Liver (tissue), 9 donors: ENCODE measurements around the gene PANK2. TPM values are rescaled to one million over a fixed set of nuclear protein-coding genes. Genes with fewer than 3 reads are reported as not detected.

Experiments
- DNase-seq: peaks from one replicate; pipeline ENCODE4 v3.0.0-alpha.2; 2017; ENCODE audit warnings: low spot score
- H3K27ac ChIP-seq, 2 donors: one replicate each; pipeline ENCODE4 v1.7.0; 2013; ENCODE audit warnings: inconsistent platforms in 2 of 2, low read length in 2 of 2, control low read depth in 1 of 2, low read depth in 1 of 2, mild to moderate bottlenecking in 1 of 2
- H3K27me3 ChIP-seq, 4 donors: one replicate each; pipeline versions ENCODE4 v1.6.1 to v1.7.0; 2013; ENCODE audit warnings: low read length in 3 of 4, inconsistent platforms in 1 of 4, mild to moderate bottlenecking in 1 of 4, moderate library complexity in 1 of 4; ENCODE audit not compliant: control insufficient read depth in 4 of 4, insufficient read depth in 4 of 4
- H3K36me3 ChIP-seq, 4 donors: one replicate each; pipeline versions ENCODE4 v1.6.1 to v1.7.0; 2013; ENCODE audit warnings: low read length in 3 of 4, mild to moderate bottlenecking in 3 of 4, low read depth in 1 of 4, moderate library complexity in 1 of 4; ENCODE audit not compliant: control insufficient read depth in 4 of 4, insufficient read depth in 3 of 4
- H3K4me1 ChIP-seq, 4 donors: one replicate each; pipeline versions ENCODE4 v1.6.1 to v1.7.0; 2013; ENCODE audit warnings: low read length in 3 of 4, mild to moderate bottlenecking in 3 of 4, moderate library complexity in 1 of 4; ENCODE audit not compliant: control insufficient read depth in 4 of 4, insufficient read depth in 4 of 4
- H3K4me3 ChIP-seq, 3 donors: one replicate each; pipeline versions ENCODE4 v1.6.1 to v1.7.0; 2013; ENCODE audit warnings: low read length in 3 of 3, control low read depth in 1 of 3, low read depth in 1 of 3, mild to moderate bottlenecking in 1 of 3
- H3K9ac ChIP-seq, 2 donors: one replicate each; pipeline ENCODE4 v1.7.0; 2013; ENCODE audit warnings: low read length in 2 of 2, mild to moderate bottlenecking in 2 of 2, moderate library complexity in 2 of 2, control low read depth in 1 of 2, low read depth in 1 of 2
- H3K9me3 ChIP-seq, 4 donors: one replicate each; pipeline versions ENCODE4 v1.6.1 to v1.7.0; 2013; ENCODE audit warnings: low read length in 3 of 4; ENCODE audit not compliant: control insufficient read depth in 4 of 4
- EGR1 ChIP-seq, 2 donors: IDR thresholded peaks; 2 replicates each; pipeline ENCODE4 v1.6.1; 2016 to 2018; ENCODE audit warnings: antibody characterized with exemption in 2 of 2, low read depth in 2 of 2
- FOXA1 ChIP-seq: IDR thresholded peaks from 2 replicates; pipeline ENCODE4 v1.6.1; 2016; ENCODE audit warnings: antibody characterized with exemption
- FOXA2 ChIP-seq: IDR thresholded peaks from 2 replicates; pipeline ENCODE4 v1.6.1; 2016; ENCODE audit warnings: antibody characterized with exemption
- GABPA ChIP-seq, 2 donors: IDR thresholded peaks in 1 of 2; conservative IDR thresholded peaks in 1 of 2; 2 replicates each; pipeline ENCODE4 v1.6.1; 2016; ENCODE audit warnings: antibody characterized with exemption in 2 of 2, mild to moderate bottlenecking in 1 of 2, moderate library complexity in 1 of 2
- HNF4A ChIP-seq, 2 donors: conservative IDR thresholded peaks; 2 replicates each; pipeline ENCODE4 v1.6.1; 2016; ENCODE audit warnings: antibody characterized with exemption in 2 of 2, mild to moderate bottlenecking in 2 of 2
- HNF4G ChIP-seq: IDR thresholded peaks from 2 replicates; pipeline ENCODE4 v1.6.1; 2016; ENCODE audit warnings: antibody characterized with exemption
- JUND ChIP-seq, 2 donors: IDR thresholded peaks; 2 replicates each; pipeline ENCODE4 v1.6.1; 2016; ENCODE audit warnings: antibody characterized with exemption in 2 of 2
- NR2F2 ChIP-seq: IDR thresholded peaks from 2 replicates; pipeline ENCODE4 v1.6.1; 2016; ENCODE audit warnings: antibody characterized with exemption
- RAD21 ChIP-seq, 2 donors: IDR thresholded peaks; 2 replicates each; pipeline ENCODE4 v1.6.1; 2016; ENCODE audit warnings: antibody characterized with exemption in 2 of 2, mild to moderate bottlenecking in 2 of 2
- RXRA ChIP-seq, 2 donors: IDR thresholded peaks; 2 replicates each; pipeline ENCODE4 v1.6.1; 2017 to 2018; ENCODE audit warnings: antibody characterized with exemption in 2 of 2, mild to moderate bottlenecking in 1 of 2
- SP1 ChIP-seq: IDR thresholded peaks from 2 replicates; pipeline ENCODE4 v1.6.1; 2018; ENCODE audit warnings: antibody characterized with exemption, mild to moderate bottlenecking
- TAF1 ChIP-seq: conservative IDR thresholded peaks from 2 replicates; pipeline ENCODE4 v1.6.1; 2016; ENCODE audit warnings: antibody characterized with exemption, mild to moderate bottlenecking
- YY1 ChIP-seq: IDR thresholded peaks from 2 replicates; pipeline ENCODE4 v1.6.1; 2016; ENCODE audit warnings: antibody characterized with exemption, mild to moderate bottlenecking
- WGBS: extraction: QIAGEN DNeasy Blood & Tissue Kit; methylation state at CpG from one replicate; pipeline ENCODE4 v1.1.7; 2013; 5-methylcytosine and 5-hydroxymethylcytosine counted together
- polyA plus RNA-seq, 2 donors: library from polyadenylated mRNA; stranded (reverse) in 1 of 2; unstranded in 1 of 2; fragments of 200-250 nt in 1 of 2; fragments of >200 nt in 1 of 2; fragmentation: Nextera tagmentation in 1 of 2; extraction: Ambion mirVana in 1 of 2; gene quantifications; one replicate each; pipeline versions ENCODE4 v1.2.1 to v1.2.3, GENCODE V29; 2013 to 2015
- total RNA-seq, 2 donors: library from RNA; depleted of rRNA; stranded (reverse); fragments of >200 nt; gene quantifications; one replicate each; pipeline ENCODE4 v1.2.3, GENCODE V29; 2014
- TF ChIP-seq, protein P1 (sequence below): IDR thresholded peaks from 2 replicates; pipeline ENCODE4 v1.6.1; 2016; ENCODE audit warnings: antibody characterized with exemption
- TF ChIP-seq, protein P2 (sequence below): fragments of 150-350 bp; IDR thresholded peaks from 2 replicates; pipeline ENCODE4 v1.5.1; 2017; ENCODE audit warnings: improper control_type of control experiment, low read depth, low read length; ENCODE audit not compliant: missing input control
- TF ChIP-seq, protein P3 (sequence below): IDR thresholded peaks from 2 replicates; pipeline ENCODE4 v1.6.1; 2016; ENCODE audit warnings: antibody characterized with exemption
- TF ChIP-seq, protein P4 (sequence below): IDR thresholded peaks from 2 replicates; pipeline ENCODE4 v1.6.1; 2016; ENCODE audit warnings: antibody characterized with exemption, mild to moderate bottlenecking
- TF ChIP-seq, protein P5 (sequence below): IDR thresholded peaks from 2 replicates; pipeline ENCODE4 v1.6.1; 2016; ENCODE audit warnings: antibody characterized with exemption
- donor health status: healthy.
- donor health status: healthy.
- donor health status: healthy.
- donor health status: healthy.
- donor health status: healthy.

Gene PANK2
- total and polyA plus RNA-seq, 4 donors = 10.6 to 27.7 (median 15.9) TPM

DNA sequence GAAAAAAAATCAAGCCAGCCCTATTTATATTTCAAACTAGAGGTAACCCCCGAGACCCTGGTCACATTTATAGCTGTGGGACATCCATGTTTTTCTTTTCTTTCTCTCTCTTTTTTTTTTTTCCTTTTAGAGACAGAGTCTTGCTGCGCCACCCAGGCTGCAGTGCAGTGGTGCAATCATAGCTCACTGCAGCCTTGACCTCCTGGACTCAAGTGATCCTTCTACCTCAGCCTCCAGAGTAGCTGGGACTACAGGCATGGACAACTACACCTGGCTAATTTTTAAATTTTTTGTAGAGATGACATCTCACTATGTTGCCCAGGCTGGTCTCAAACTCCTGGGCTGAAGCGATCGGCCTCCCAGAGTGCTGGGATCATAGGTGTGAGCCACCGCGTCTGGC is 30.5 kb upstream of the PANK2 start:
- Histone ChIP-seq H3K4me1 (no peaks in the 10 kb centered on the region), H3K27ac (no peak overlapping the region), H3K4me3 (no peak overlapping the region), H3K9ac (no peak overlapping the region), H3K9me3 (no peaks in the 10 kb centered on the region), H3K36me3 (peaks cover 23 to 52% (median 39%) of the 10 kb centered on the region in 4 donors), H3K27me3 (no peaks in the 10 kb centered on the region)
- DNase-seq = no peak
- 97% methylated on average over 6 of the region's 6 CpGs for WGBS
- no peak for TF ChIP-seq EGR1 (IDR thresholded peaks at IDR 0.05; ENCODE audit: low read depth in 2 of 2)
- no peak for TF ChIP-seq HNF4G
- TF ChIP-seq, protein P1, sequence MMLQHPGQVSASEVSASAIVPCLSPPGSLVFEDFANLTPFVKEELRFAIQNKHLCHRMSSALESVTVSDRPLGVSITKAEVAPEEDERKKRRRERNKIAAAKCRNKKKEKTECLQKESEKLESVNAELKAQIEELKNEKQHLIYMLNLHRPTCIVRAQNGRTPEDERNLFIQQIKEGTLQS = no peak
- TF ChIP-seq NR2F2 = no peak

DNA sequence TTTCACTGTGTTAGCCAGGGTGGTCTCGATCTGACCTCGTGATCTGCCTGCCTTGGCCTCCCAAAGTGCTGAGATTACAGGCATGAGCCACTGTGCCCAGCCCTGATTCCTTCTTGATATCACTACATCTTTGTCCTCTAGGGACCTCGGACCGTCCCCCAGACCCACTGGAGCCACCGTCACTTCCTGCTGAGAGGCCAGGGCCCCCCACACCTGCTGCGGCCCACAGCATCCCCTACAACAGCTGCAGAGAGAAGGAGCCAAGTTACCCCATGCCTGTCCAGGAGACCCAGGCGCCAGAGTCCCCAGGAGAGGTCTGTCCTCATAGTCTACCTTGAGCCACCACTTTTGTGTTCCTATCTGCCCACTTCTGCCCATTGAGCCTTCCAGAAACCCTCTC is 28.0 kb upstream of the PANK2 start:
- 98% methylated on average over 7 of the region's 7 CpGs for WGBS
- H3K27me3 ChIP-seq = no peaks in the 10 kb centered on the region
- no peak overlapping the region for H3K4me3 ChIP-seq
- TF ChIP-seq SP1 = no peak
- no peak for TF ChIP-seq HNF4A (conservative IDR thresholded peaks at IDR 0.05)
- TF ChIP-seq, protein P2, sequence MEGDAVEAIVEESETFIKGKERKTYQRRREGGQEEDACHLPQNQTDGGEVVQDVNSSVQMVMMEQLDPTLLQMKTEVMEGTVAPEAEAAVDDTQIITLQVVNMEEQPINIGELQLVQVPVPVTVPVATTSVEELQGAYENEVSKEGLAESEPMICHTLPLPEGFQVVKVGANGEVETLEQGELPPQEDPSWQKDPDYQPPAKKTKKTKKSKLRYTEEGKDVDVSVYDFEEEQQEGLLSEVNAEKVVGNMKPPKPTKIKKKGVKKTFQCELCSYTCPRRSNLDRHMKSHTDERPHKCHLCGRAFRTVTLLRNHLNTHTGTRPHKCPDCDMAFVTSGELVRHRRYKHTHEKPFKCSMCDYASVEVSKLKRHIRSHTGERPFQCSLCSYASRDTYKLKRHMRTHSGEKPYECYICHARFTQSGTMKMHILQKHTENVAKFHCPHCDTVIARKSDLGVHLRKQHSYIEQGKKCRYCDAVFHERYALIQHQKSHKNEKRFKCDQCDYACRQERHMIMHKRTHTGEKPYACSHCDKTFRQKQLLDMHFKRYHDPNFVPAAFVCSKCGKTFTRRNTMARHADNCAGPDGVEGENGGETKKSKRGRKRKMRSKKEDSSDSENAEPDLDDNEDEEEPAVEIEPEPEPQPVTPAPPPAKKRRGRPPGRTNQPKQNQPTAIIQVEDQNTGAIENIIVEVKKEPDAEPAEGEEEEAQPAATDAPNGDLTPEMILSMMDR = no peak
- no peak for TF ChIP-seq RAD21 (IDR thresholded peaks at IDR 0.05)
- no peak for TF ChIP-seq YY1
- TF ChIP-seq NR2F2 = no peak
- TF ChIP-seq, protein P3, sequence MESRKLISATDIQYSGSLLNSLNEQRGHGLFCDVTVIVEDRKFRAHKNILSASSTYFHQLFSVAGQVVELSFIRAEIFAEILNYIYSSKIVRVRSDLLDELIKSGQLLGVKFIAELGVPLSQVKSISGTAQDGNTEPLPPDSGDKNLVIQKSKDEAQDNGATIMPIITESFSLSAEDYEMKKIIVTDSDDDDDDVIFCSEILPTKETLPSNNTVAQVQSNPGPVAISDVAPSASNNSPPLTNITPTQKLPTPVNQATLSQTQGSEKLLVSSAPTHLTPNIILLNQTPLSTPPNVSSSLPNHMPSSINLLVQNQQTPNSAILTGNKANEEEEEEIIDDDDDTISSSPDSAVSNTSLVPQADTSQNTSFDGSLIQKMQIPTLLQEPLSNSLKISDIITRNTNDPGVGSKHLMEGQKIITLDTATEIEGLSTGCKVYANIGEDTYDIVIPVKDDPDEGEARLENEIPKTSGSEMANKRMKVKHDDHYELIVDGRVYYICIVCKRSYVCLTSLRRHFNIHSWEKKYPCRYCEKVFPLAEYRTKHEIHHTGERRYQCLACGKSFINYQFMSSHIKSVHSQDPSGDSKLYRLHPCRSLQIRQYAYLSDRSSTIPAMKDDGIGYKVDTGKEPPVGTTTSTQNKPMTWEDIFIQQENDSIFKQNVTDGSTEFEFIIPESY = no peak
- no peak for TF ChIP-seq GABPA (IDR thresholded peaks at IDR 0.05 in 1 of 2, conservative IDR thresholded peaks at IDR 0.05 in 1 of 2)
- no peak for TF ChIP-seq FOXA1
- TF ChIP-seq, protein P4, sequence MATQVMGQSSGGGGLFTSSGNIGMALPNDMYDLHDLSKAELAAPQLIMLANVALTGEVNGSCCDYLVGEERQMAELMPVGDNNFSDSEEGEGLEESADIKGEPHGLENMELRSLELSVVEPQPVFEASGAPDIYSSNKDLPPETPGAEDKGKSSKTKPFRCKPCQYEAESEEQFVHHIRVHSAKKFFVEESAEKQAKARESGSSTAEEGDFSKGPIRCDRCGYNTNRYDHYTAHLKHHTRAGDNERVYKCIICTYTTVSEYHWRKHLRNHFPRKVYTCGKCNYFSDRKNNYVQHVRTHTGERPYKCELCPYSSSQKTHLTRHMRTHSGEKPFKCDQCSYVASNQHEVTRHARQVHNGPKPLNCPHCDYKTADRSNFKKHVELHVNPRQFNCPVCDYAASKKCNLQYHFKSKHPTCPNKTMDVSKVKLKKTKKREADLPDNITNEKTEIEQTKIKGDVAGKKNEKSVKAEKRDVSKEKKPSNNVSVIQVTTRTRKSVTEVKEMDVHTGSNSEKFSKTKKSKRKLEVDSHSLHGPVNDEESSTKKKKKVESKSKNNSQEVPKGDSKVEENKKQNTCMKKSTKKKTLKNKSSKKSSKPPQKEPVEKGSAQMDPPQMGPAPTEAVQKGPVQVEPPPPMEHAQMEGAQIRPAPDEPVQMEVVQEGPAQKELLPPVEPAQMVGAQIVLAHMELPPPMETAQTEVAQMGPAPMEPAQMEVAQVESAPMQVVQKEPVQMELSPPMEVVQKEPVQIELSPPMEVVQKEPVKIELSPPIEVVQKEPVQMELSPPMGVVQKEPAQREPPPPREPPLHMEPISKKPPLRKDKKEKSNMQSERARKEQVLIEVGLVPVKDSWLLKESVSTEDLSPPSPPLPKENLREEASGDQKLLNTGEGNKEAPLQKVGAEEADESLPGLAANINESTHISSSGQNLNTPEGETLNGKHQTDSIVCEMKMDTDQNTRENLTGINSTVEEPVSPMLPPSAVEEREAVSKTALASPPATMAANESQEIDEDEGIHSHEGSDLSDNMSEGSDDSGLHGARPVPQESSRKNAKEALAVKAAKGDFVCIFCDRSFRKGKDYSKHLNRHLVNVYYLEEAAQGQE = no peak
- no peak for TF ChIP-seq HNF4G
- TF ChIP-seq RXRA (IDR thresholded peaks at IDR 0.05) = no peak
- no peak for TF ChIP-seq EGR1 (IDR thresholded peaks at IDR 0.05; ENCODE audit: low read depth in 2 of 2)
- TF ChIP-seq, protein P5, sequence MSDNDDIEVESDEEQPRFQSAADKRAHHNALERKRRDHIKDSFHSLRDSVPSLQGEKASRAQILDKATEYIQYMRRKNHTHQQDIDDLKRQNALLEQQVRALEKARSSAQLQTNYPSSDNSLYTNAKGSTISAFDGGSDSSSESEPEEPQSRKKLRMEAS = no peak
- no peak for TF ChIP-seq JUND (IDR thresholded peaks at IDR 0.05)
- TF ChIP-seq, protein P1 = no peak
- TF ChIP-seq FOXA2 = no peak
- TF ChIP-seq TAF1 = no peak
- H3K4me1 ChIP-seq = no peaks in the 10 kb centered on the region
- H3K9me3 ChIP-seq = no peaks in the 10 kb centered on the region
- no peak for DNase-seq
- peaks cover 33 to 73% (median 59%) of the 10 kb centered on the region in 4 donors for H3K36me3 ChIP-seq
- no peak overlapping the region for H3K27ac ChIP-seq
- no peak overlapping the region for H3K9ac ChIP-seq
